Chondrocyte (in vitro differentiated cells): ENCODE results near the gene MMP17. TPM values are rescaled to one million over a fixed set of nuclear protein-coding genes. Genes with fewer than 3 reads are reported as not detected.

ENCODE experiments used
- DNase-seq: peaks from one replicate; pipeline ENCODE4 v3.0.0; 2021; ENCODE audit warnings: mixed read lengths, low spot score
- H3K27ac Mint-ChIP-seq: one replicate; pipeline ENCODE4 v1.8.0; 2021; ENCODE audit warnings: mild to moderate bottlenecking, moderate library complexity, mixed read lengths; ENCODE audit not compliant: unreplicated experiment
- H3K27me3 Mint-ChIP-seq: 2 replicates; pipeline ENCODE4 v1.8.0; 2021; ENCODE audit warnings: low read depth, mixed read lengths
- H3K36me3 Mint-ChIP-seq: 2 replicates; pipeline ENCODE4 v1.8.0; 2021; ENCODE audit warnings: low read depth, mixed read lengths
- H3K4me1 Mint-ChIP-seq: 2 replicates; pipeline ENCODE4 v1.8.0; 2021; ENCODE audit warnings: low read depth, mild to moderate bottlenecking, mixed read lengths
- H3K4me3 Mint-ChIP-seq: one replicate; pipeline ENCODE4 v1.8.0; 2021; ENCODE audit warnings: mild to moderate bottlenecking, moderate library complexity, mixed read lengths; ENCODE audit not compliant: unreplicated experiment
- H3K9me3 Mint-ChIP-seq: 2 replicates; pipeline ENCODE4 v1.8.0; 2021; ENCODE audit warnings: low read depth, mixed read lengths
- total RNA-seq: library from RNA; stranded (reverse); gene quantifications from 3 replicates; pipeline ENCODE4 v1.2.1, GENCODE V29; 2021
- TF ChIP-seq, protein P1 (sequence below): fragments of 200-600 bp; sonication (generic); IDR thresholded peaks from 2 replicates; pipeline ENCODE4 v1.5.0; 2021; ENCODE audit warnings: antibody characterized with exemption, mild to moderate bottlenecking, moderate library complexity

Gene MMP17
- total RNA-seq, 1 donor from 2014 or later: 1.3 TPM

DNA sequence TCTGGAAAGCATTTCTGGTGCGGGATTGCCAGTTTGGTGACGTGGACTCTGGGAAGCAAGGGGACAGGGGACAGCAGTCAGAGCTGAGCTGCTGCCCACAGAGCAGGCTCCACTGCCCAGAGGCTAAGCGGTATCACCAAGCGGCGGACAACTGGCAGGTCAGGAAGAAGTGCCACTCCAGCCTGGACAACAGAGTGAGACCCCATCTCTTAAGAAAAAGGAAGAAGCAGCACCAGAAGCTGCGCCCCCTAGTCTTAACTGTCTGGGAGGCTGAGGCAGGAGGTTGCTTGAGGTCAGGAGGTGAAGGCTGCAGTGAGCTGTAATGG lies 31.8 kb upstream of the MMP17 start:
- Mint-ChIP-seq H3K4me1 (peaks cover 14% of the 10 kb centered on the region), H3K4me3 (no peak overlapping the region), H3K9me3 (no peaks in the 10 kb centered on the region), H3K27ac (no peak overlapping the region), H3K27me3 (no peaks in the 10 kb centered on the region), H3K36me3 (peaks cover 23% of the 10 kb centered on the region)
- TF ChIP-seq, protein P1, sequence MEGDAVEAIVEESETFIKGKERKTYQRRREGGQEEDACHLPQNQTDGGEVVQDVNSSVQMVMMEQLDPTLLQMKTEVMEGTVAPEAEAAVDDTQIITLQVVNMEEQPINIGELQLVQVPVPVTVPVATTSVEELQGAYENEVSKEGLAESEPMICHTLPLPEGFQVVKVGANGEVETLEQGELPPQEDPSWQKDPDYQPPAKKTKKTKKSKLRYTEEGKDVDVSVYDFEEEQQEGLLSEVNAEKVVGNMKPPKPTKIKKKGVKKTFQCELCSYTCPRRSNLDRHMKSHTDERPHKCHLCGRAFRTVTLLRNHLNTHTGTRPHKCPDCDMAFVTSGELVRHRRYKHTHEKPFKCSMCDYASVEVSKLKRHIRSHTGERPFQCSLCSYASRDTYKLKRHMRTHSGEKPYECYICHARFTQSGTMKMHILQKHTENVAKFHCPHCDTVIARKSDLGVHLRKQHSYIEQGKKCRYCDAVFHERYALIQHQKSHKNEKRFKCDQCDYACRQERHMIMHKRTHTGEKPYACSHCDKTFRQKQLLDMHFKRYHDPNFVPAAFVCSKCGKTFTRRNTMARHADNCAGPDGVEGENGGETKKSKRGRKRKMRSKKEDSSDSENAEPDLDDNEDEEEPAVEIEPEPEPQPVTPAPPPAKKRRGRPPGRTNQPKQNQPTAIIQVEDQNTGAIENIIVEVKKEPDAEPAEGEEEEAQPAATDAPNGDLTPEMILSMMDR: no peak
- DNase-seq: no peak

DNA sequence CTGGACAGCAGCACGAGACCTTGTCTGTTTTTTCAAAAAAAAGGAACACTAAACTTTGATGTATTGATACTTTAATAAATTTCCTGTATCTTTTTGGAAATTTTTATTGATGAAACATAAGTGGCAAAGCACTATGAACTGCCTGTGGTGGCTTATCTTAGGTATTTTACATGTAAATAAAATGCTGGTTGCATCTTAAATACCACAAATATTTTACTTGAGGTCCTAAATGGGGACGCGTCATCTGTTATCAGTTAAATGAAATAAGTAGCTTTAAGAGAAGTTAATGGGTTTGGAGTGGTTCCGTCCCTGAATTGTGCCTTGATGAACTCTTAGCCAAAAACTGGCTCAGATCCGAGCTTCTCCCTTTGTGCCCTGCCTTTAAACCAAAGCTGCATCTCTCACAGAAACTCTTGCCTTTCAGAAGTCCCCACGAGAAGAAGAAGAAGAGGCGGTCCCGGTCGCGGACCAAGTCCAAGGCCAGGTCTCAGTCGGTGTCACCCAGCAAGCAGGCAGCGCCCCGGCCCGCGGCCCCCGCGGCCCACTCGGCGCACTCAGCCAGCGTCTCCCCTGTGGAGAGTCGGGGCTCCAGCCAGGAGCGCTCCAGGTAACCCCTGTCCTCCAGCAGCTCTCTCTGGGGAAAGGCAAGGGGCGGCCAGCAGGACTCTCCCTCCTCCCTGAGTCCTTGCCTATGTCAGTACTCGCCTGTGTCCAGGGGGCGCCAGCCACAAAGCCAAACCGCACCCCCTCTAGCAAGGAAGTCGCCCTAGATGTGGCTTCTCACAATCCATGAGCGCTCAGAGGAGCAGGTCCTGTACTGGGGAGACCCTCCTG lies 31.2 kb upstream of the MMP17 start:
- peaks cover 14% of the 10 kb centered on the region for H3K4me1 Mint-ChIP-seq
- peaks cover 22% of the 10 kb centered on the region for H3K36me3 Mint-ChIP-seq
- H3K9me3 Mint-ChIP-seq: no peaks in the 10 kb centered on the region
- no peak overlapping the region for H3K27ac Mint-ChIP-seq
- no peak overlapping the region for H3K4me3 Mint-ChIP-seq
- H3K27me3 Mint-ChIP-seq: no peaks in the 10 kb centered on the region
- DNase-seq: peak; percentile 77
- TF ChIP-seq, protein P1: no peak

DNA sequence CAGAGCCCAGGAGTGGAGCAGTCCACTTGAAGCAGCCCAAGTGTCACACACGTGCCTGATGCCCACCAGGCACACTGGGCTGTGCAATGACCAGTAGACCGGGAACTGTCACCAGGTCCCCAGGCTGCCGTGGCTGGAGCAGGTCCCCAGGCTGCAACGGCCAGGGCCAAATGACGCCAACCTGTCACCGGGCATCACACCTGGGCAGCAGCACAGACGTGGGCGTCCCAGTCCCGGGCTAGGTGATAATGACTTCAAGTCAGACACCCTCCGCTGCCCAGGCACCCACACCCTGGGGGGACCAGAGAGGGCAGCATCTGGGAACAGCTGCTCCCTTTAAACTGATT lies 30.6 kb upstream of the MMP17 start:
- TF ChIP-seq, protein P1: no peak
- Mint-ChIP-seq H3K4me1 (peaks cover 12% of the 10 kb centered on the region), H3K27me3 (no peaks in the 10 kb centered on the region), H3K27ac (no peak overlapping the region), H3K36me3 (peaks cover 24% of the 10 kb centered on the region), H3K9me3 (no peaks in the 10 kb centered on the region), H3K4me3 (no peak overlapping the region)
- peak; percentile 66 for DNase-seq

DNA sequence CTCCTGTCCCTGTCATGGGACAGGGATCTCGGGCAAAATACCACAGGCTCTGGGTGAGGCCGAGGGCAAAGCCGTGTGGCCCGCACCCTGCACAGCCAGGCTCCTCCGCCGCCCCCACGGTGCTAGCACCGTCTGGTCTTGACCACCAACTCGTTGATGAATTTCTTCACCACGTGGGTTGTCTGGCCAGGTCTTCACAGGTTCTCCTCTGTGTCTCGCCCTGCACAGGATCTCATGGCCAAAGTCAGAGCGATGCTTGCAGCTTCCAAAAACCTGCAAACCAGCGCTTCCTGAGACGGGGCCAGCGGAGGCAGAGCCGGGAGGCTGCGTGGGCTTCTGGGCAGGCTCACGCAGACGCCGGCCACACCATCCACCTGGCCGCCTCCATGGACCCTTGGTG lies 29.0 kb upstream of the MMP17 start:
- Mint-ChIP-seq H3K36me3 (peaks cover 22% of the 10 kb centered on the region), H3K4me1 (peaks cover 5% of the 10 kb centered on the region), H3K27ac (no peak overlapping the region), H3K9me3 (no peaks in the 10 kb centered on the region), H3K4me3 (no peak overlapping the region), H3K27me3 (no peaks in the 10 kb centered on the region)
- TF ChIP-seq, protein P1: no peak
- DNase-seq: no peak

DNA sequence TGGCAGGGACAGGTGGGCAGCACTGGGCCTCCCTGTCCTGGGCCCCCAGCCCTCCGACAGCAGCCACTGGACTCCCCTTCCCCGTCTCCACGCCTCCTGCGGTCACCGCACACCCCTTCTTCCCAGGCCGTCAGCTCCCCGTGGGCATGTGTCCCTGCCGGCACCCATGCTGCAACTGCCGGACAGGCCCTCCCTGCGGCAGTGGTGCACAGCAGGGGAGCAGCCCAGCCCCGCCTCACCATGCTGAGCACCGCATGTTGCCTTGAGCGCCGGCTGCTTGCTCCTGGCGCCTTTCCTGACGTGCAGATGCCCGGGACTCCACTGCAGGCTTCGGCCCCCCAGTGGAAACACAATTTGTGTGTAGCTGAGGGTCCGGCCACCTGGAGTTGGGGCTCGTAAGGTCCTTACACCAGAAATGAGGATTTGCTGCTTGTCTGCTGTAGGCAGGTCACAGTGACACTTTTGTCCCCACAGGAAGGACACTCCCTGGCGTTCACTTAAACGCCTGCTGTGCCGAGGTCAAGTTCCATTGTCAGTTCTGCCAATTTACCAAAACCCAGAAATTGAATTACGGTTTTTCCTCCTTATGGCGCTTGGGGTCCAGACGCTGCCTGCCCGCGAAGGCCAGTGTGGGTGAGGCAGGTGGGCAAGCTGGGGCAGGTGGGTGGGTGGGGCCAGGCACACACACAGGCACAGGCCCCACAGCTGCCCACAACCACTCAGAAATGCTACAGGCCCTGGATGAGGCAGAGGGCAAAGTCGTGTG lies 28.2 kb upstream of the MMP17 start:
- DNase-seq: peak; percentile 91
- Mint-ChIP-seq H3K36me3 (peaks cover 22% of the 10 kb centered on the region), H3K27ac (no peak overlapping the region), H3K4me3 (no peak overlapping the region), H3K9me3 (no peaks in the 10 kb centered on the region), H3K27me3 (no peaks in the 10 kb centered on the region), H3K4me1 (peaks cover 7% of the 10 kb centered on the region)
- TF ChIP-seq, protein P1: no peak
